Ishikawa (cell line): ENCODE results near the gene ANAPC5.

Source experiments
- CREB1 ChIP-seq: IDR thresholded peaks from 2 replicates; pipeline ENCODE4 v1.6.1; 2012; ENCODE audit warnings: low read depth
- YY1 ChIP-seq: IDR thresholded peaks from 2 replicates; pipeline ENCODE4 v1.6.1; 2012; ENCODE audit warnings: low read depth

GRCh38 chr12:121279507-121279915 lies 72.7 kb downstream of the ANAPC5 start:
- TF ChIP-seq CREB1 (no peak), YY1 (no peak)
